ENCODE results near the gene HMOX1. TPM values are rescaled to one million over a fixed set of nuclear protein-coding genes. Genes with fewer than 3 reads are reported as not detected.

Gene HMOX1
- total and polyA plus RNA-seq, 12 donors: 15.4 to 578 (median 39.3) TPM

DNA sequence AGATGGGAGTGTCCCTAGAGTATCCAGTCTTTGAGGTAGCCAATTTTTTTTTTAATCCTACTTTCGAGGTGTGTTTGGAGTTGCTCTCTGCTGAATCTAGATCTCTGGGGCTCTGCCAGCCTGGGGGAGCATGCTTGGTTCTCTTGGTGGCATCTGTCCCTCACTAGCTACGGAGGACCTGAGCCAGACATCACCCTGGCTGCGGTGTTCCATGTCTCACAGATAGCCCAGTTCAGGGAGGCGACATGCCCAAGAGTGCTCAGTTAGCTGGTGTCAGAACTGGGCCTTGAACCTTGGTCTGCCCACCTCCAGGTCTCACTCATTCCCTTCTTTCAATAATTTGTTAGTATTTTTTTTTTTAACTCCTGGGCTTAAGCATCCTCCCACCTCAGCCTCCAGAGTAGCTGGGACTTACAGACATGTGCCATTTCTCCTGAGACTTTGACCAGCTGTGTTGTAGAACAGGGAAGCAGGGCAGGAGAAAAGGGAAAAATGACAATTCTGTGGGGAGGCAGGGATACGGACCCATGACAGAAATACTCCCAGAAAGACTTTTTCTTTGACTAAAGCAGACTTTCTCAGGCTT lies 621 bp downstream of the HMOX1 start:
- Histone ChIP-seq H3K27me3 (no peaks in the 10 kb centered on the region), H3K27ac (peak overlapping the region in 3 of 5 donors; percentile 49 to 85 (median 83)), H3K36me3 (replicated peaks in 1 of 2) (peaks cover 0 to 27% of the 10 kb centered on the region in 2 donors), H3K9me3 (replicated peaks in 1 of 3) (no peaks in the 10 kb centered on the region), H3K4me3 (peak overlapping the region in 3 of 4 donors; percentile 58 to 68 (median 60)), H3K4me1 (replicated peaks in 1 of 2) (peaks cover 30 to 36% of the 10 kb centered on the region in 2 donors)
- intact Hi-C loops (cut with DNase I): no loop called here
- WGBS, 4 donors: 48 to 55% (median 51%) methylated on average over 3 to 5 of the region's 5 CpGs
- DNase-seq: peak in 2 of 7 donors; percentile 27 to 41
- no peak for TF ChIP-seq POLR2A (IDR thresholded peaks at IDR 0.05)
- TF ChIP-seq CTCF (IDR thresholded peaks at IDR 0.05): no peak

DNA sequence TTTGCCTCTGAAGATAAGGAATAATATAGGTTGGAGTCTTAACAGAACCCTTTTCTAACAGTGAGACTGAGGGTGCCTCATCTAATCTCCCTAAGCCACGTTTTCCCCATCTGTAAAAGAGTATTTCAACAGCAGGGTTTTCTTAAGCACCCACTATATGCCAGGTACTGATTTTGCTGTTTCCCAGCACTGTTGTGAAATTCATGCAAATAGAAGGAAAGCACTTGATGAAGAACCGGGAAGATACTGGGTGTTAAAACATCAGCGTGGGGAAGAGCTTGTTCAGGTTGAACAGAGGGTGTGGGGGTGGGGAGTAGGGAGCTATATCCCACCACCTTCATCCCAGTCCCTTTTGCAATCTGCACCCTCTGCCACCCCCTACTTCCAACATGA lies 2.8 kb downstream of the HMOX1 start:
- Histone ChIP-seq H3K9me3 (replicated peaks in 1 of 3) (no peaks in the 10 kb centered on the region), H3K4me3 (peak overlapping the region in 1 of 4 donors; percentile 60), H3K4me1 (replicated peaks in 1 of 2) (peaks cover 20 to 24% of the 10 kb centered on the region in 2 donors), H3K36me3 (replicated peaks in 1 of 2) (peaks cover 0 to 46% of the 10 kb centered on the region in 2 donors), H3K27ac (no peak overlapping the region), H3K27me3 (no peaks in the 10 kb centered on the region)
- 78 to 85% (median 80%) methylated on average over 3 of the region's 3 CpGs for WGBS, 4 donors
- TF ChIP-seq CTCF (IDR thresholded peaks at IDR 0.05): no peak
- TF ChIP-seq POLR2A (IDR thresholded peaks at IDR 0.05): no peak
- no peak for DNase-seq
- intact Hi-C loops (cut with DNase I): no loop called here

DNA sequence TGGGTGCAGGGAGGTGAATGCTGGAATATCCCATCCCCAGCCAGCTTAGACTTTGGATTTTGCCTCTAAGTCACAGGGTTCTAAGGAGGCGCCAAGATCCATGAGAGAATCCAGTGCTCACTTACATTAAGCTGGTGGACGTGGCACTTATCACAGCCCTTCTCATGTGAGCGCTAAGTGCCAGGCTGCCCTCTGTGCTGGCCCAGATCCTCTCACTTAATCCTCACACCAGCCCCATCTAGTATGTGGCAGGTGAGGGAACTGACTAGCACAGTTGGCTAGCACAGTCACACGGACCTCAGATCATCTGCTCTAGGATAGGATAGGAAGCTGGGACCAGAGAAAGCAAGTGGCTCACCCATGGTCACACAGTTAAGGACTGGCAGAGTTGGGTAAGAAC lies 3.6 kb downstream of the HMOX1 start:
- Histone ChIP-seq H3K27me3 (no peaks in the 10 kb centered on the region), H3K9me3 (replicated peaks in 1 of 3) (no peaks in the 10 kb centered on the region), H3K27ac (no peak overlapping the region), H3K36me3 (replicated peaks in 1 of 2) (peaks cover 0 to 46% of the 10 kb centered on the region in 2 donors), H3K4me1 (replicated peaks in 1 of 2) (peaks cover 15 to 24% of the 10 kb centered on the region in 2 donors), H3K4me3 (no peak overlapping the region)
- intact Hi-C loops (cut with DNase I): no loop called here
- WGBS, 4 donors: 80 to 92% (median 89%) methylated on average over 1 to 4 of the region's 4 CpGs
- no peak for DNase-seq
- TF ChIP-seq CTCF (IDR thresholded peaks at IDR 0.05): no peak
- TF ChIP-seq POLR2A (IDR thresholded peaks at IDR 0.05): no peak

DNA sequence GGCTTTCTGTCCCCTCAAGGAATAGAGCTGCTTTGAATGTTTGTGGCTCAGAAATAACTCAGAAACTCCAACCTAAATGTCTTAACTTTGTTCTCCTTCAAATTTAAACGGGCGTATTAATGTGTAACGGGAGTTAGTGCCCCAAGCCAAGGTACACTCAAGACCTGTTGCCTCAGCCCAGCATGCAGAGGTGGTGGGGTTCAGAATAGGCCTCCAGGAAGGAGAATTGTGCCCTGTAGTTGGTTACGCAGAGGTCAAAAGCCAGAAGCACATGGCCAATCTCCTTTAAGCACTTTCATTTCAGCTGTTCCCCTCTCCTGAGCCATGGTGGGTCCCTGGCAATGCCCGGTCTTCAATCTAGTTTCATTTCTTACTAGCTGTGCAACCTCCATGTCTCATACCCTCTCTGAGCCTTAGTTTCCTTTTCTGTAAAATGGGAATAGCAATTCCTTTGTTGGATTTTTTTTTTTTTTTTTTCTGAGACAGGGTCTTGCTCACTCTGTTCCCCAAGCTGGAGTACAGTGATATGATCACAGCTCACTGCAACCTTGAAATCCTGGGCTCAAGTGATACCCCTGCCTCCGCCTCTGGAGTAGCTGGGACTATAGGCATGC lies 4.2 kb downstream of the HMOX1 start:
- WGBS, 4 donors: 83 to 93% (median 88%) methylated on average over 6 of the region's 6 CpGs
- intact Hi-C loops (cut with DNase I): no loop called here
- no peak overlapping the region for H3K4me3 ChIP-seq
- H3K27me3 ChIP-seq: no peaks in the 10 kb centered on the region
- peaks cover 14 to 22% of the 10 kb centered on the region in 2 donors for H3K4me1 ChIP-seq (replicated peaks in 1 of 2)
- H3K36me3 ChIP-seq (replicated peaks in 1 of 2): peaks cover 0 to 52% of the 10 kb centered on the region in 2 donors
- no peaks in the 10 kb centered on the region for H3K9me3 ChIP-seq (replicated peaks in 1 of 3)
- TF ChIP-seq CTCF (IDR thresholded peaks at IDR 0.05) (no peak), POLR2A (IDR thresholded peaks at IDR 0.05) (no peak)
- H3K27ac ChIP-seq: no peak overlapping the region
- no peak for DNase-seq

Data from adrenal gland (tissue), 12 donors.